Kidney capillary endothelial cell (primary cell): Measurements from ENCODE around the gene P3H1.
"Not testable (repeated sequence)": the region's sequence is repeated elsewhere in the genome, so short reads cannot be mapped to it uniquely, and the experiment has no call there.

ENCODE experiments used
- DNase-seq: peaks from one replicate; pipeline ENCODE4 v3.0.0-alpha.2; 2018; ENCODE audit warnings: low spot score

P3H1 gene

GRCh38 chr1:42769811-42770210 lies 3.0 kb upstream of the P3H1 start:
- no peak for DNase-seq

DNA sequence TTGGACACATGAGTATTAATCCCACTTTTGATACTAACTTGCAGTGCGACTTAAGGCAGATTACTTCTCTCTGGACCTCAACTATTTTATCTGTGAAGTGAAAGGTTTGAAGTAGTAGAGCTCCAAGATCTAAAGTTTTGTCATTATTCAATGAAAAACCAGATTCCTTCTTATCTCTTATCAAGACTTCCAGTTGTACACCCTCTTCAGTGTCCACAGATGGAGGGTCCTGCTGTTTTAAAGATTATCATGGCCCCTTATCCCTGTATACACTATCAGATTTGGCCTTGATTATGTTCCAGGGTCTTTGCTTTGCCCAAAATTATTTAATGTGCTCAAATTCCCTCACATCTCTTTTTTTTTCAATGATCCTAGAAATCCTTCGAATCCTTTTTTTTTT lies 1.3 kb upstream of the P3H1 start:
- DNase-seq = no peak

DNA sequence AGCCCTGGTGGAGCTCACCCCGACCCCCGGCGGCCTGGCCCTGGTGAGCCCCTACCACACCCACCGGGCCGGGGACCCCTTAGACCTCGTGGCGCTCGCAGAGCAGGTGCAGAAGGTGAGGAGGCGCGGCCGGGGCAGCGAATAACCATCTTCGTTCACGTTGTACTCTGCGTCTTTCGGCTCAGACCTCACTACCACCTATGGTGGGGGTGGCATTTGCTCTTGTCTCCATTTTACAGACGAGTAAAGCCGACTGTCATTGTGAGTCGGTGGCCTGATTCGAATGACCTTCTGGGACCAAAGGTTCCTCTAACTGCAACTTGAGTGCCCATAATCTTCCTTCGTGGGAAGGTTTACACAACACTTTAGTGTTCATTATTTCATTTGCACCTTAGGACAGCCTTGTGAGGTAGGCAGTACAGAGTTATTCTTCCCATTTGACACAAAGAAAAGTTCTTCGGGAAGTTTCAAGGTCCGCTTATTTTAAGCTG lies 727 bp upstream of the P3H1 start:
- DNase-seq = no peak

DNA sequence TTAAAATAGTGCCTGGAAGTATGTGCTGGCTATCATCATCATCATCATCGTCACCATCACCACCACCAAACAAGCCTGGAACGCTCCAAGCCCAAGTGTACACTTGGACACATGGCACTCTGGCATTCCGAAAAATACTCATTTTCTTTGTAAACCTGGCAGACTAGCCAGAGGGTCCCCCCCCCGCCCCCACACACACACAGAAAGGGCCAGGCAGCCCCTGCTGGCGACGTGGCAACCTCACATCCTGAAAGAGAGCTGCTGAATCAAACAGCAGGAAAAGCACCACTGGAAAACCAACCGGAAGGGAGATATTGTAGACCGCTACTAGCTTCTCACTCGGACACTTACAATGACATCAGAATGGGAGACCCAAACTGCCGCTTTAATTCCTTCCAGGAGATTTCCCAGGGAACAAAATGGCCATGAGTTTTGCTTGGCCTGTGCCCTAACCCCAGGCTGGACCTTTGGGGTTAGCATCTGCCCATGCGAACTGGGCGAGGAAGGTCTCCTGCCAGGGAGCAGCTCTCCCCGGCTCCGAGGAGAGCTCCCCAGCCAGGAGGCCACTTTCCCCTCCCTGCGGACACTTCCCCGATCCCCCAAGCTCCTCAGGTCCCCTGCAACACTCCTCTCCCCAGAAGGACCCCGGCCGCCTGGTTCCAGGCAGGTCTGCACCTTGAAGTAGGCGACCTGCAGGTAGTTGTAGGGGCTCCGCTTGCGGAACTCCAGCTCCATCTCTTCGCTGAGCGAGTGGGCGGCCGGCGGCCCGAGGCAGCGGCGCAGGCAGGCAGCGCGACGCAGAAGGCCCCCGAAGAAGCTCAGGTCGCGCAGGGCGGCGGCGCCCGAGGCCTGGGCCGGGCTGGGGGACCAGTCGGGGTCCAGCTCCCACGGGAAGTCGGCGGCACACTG lies 742 bp downstream of the P3H1 start:
- peak; percentile 52 for DNase-seq

DNA sequence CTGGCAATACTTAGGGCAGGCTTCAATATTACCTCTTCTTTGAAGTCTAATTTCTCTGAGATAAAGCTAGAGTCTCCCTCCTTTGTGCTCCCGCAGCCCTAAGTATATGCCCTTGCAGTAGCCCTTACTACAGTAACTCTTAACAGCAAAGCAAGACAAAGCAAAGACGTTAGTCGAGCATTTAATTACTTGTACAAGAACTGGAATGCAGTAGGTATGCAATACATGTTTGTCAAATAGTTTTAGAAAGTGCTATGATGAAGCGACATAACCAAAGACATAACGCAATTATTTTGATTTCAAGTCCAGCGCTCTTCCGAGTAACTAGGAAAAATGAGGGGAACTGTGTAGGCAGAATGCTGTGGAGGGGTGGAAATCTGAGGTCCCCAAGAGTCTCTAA lies 1.6 kb downstream of the P3H1 start:
- DNase-seq = no peak

GRCh38 chr1:42762269-42762668 lies 4.6 kb downstream of the P3H1 start:
- DNase-seq = no peak

- DNase-seq = no peak
Observed at GRCh38 chr1:42761567-42761966, 5.3 kb downstream of the P3H1 start.

DNA sequence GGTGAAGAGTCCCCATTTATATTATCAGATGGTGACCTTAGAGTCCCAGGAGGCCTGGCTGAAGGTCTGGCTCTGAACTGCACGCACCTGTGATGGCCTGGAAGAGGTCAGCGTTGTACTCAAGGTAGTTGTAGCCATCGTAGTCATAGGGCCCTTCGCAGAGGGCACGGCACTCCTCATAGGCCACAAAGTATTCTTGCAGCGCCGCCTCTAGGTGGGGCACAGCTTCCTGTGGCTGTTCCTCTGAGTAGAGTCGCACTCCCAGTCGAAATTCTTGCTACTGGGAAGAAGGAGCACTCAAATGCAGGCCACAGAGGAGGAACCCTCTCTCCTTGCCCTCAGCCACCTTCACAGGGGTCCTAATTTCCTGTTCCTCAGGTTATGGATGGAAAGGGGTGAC lies 7.7 kb downstream of the P3H1 start:
- no peak for DNase-seq

- no peak for DNase-seq
Observed at GRCh38 chr1:42758641-42759040, 8.2 kb downstream of the P3H1 start.

DNA sequence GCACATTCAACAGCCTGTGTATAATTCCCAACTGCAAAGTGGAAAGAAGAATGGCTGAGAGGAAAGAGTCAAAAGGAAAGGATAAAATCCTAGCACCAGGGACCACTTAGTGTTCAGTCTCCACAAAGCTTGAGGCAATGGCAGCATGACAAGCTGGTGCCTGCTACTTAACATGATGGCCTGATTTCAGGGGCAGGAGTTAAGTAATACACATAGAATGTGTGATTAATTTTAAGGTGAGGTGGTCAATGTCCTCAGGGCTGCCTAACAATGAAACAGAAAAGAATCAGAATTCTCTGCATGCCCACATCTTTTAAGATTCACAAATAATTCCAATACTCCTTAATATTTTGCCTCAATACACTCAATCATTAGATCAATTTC lies 8.9 kb downstream of the P3H1 start:
- no peak for DNase-seq

- DNase-seq = peak; percentile 51
Observed at GRCh38 chr1:42756956-42757891, 9.6 kb downstream of the P3H1 start.

DNA sequence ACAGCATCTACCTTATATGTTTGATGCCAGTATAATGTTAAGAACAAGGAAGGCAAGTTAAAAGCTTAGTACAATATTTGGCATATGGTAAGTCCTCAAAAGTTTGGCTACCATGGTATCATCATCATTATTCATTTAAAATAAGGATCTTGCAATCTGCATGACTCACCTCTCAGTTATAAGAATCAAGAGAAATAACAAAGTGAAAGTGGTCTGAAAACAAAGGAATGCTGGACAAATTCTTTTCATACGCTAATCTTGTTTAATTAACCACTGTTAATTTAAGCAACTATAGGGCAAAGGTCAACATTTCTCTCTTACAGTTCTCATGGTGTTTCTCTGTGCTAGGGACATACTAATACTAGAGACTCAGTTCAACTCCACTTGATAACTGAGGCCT lies 13.8 kb downstream of the P3H1 start:
- DNase-seq = no peak

GRCh38 chr1:42752284-42752683 lies 14.5 kb downstream of the P3H1 start:
- no peak for DNase-seq

- not testable (repeated sequence) for DNase-seq
Observed at GRCh38 chr1:42751511-42752070, 15.2 kb downstream of the P3H1 start.

DNA sequence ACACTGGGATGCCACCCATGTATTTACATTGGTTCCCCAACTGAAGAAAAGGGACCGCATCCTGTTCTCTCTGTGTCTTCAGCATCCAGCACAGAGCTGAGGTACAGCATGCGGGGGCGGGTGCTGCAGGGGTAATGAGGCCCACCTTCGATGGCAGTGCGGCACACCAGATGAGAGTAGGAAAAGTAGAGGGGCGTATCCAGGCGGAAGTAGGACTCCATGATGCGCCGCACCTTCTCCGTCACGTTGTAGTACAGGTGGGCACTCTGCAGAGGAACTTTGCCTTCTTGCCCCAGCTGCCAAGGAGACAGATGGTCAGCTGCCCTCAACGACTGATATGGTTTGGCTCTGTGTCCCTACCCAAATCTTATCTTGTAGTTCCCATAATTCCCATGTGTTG lies 16.8 kb downstream of the P3H1 start:
- no peak for DNase-seq

DNA sequence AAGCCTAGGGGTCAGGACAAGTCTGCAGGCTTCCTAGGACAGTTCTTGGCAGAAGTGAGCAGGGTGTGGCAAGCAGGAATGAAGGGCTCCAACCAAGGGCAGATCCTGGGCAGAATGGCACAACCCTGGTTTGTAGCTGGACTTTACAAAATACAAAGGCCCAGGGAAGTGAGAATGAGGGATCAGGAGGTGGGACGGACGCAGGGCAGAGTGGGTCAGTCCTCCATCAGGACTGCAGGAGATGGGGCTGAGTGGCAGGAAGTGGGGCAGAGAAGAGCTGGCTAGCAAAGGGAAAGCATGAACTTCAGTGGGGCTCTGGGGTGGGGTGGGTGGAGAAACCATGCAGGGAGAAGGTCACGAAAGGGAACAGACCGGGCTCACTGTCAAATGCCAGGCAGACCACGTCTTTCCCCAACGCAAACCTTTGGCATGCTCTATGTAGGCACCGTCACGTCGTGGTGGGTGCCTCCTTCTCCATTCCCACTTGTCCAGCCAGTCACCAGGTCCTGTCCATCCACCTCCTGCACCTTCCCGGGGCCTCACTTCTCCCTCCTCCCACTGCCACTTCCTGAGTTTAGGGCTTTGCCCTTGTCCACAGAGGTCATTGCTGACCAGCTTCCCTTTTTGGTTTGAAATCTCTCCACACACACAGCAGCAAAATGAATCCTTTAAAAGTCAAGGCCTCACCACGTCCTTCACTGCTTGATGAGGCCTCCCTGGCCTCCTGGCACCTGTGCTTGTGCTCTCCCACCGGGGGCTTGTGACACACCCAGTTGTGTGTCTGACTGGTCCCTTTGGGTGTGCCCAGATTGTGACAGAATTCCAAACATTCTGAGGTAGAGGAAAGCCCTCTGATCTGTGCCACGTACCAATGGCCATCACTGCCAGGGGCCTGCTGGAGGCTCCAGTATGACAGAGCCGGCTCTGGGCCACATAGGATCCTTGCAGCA lies 18.1 kb downstream of the P3H1 start:
- DNase-seq = no peak

DNA sequence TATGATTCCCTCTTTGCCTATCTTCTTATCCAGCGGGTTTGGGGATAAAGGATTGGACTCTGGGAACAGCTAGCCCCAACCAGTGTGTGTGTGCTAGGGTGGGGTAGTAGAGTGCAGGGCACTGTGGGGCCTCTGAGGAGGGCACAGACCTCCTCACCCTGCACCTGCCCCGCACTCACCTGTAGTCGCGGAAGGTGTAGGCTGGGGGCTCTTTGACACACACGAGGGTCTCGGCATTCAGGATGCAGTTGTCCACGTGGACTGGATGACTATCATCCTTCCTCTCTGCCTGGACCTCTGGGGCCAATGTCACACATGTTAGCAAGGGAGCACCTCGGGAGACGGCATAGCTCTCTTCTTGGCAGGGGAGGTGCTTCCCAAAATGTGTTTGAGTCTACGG lies 18.8 kb downstream of the P3H1 start:
- DNase-seq = no peak

GRCh38 chr1:42747125-42747524 lies 19.7 kb downstream of the P3H1 start:
- DNase-seq = no peak

GRCh38 chr1:42746436-42747105 lies 20.3 kb downstream of the P3H1 start:
- DNase-seq = no peak

DNA sequence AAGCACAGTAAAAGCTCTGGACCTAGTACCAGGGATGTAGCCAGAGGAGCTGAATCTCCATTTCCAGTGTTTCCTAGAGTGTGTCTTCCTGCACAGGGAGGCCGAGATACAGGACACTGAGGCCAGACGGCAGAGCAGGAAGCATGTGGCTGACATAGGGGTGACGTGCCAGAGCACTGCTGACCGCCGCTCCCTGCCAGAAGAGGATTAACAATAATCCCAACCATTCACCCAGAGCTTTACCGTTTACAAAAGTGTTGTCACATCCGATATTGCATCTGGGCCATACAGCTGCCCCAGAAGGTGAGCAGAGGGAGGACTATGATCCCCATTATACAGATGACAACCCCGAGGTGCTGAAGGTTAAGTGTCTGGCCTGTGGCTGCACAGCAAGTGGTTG lies 21.0 kb downstream of the P3H1 start:
- DNase-seq = no peak

DNA sequence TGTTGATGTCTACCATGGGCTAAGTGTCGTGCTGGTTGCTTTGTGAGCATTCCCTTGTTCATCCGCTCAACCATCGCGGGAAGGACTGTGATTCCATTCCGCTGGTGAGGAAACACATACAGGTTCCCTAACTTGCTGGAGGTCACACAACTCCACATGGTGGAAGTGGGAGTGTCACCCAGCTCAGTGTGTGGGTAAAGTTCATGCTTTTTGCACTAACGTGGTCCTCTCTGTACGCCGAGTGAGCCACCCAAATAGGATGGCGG lies 22.7 kb downstream of the P3H1 start:
- DNase-seq = no peak
